NCI-H526 treated with DMSO at 0.1 percent for 48 hours (cell line): ENCODE results near the gene LRRC51.
A peak's percentile ranks its signal among the peaks of the same experiment; 100 is the strongest.

ENCODE experiments used
- DNase-seq: peaks from one replicate; lab custom pipeline; 2025; lab: John Stamatoyannopoulos, UW

The LRRC51 gene

DNA sequence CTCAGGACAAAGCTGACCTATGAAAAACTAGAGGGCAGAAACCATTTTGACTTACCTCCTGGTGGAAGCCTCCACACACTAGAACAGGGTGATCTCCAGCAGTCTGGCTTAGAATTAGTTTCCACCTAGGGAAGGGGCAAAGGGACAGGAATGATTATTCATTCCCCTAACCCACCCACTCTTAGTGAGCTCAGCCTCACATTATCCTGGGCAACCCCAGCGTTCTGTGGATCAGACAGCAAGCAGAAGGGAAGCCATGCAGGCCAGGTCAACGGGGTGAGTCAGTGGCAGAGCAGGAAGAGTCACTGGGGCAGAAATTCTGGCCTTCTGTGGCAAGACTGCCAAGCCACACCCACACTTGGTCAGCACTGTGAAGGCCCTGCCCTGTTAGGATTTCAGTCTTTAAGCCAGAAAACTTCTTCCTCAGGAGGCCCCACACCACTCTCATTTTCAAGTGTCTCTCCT is 10.8 kb upstream of the LRRC51 start:
- no peak for DNase-seq

- no peak for DNase-seq
Observed at GRCh38 chr11:72070491-72070890, 10.2 kb upstream of the LRRC51 start.

- no peak for DNase-seq
Observed at GRCh38 chr11:72072348-72072747, 8.3 kb upstream of the LRRC51 start.

- DNase-seq = no peak
Observed at GRCh38 chr11:72075109-72075508, 5.5 kb upstream of the LRRC51 start.

DNA sequence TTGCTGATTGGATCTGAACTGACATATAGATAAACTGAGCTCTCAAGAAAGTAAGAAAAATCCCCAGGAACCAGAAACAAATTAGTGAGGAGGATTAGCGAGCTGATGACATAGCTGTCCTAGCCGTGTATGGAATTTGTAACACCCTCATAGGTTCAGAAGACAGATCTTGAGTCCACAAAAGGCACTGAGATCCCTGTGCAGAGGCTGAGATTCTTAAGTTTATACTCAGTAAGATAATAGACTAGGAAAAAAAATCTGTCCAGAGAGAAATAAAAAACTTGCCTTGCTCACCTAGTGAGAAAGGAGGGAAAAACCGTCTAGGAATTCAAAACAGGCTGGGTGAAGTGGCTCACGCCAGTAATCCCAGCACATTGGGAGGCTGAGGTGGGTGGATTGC is 4.9 kb upstream of the LRRC51 start:
- no peak for DNase-seq

- DNase-seq = no peak
Observed at GRCh38 chr11:72078477-72078876, 2.2 kb upstream of the LRRC51 start.

GRCh38 chr11:72079819-72080325 is 778 bp upstream of the LRRC51 start:
- no peak for DNase-seq

DNA sequence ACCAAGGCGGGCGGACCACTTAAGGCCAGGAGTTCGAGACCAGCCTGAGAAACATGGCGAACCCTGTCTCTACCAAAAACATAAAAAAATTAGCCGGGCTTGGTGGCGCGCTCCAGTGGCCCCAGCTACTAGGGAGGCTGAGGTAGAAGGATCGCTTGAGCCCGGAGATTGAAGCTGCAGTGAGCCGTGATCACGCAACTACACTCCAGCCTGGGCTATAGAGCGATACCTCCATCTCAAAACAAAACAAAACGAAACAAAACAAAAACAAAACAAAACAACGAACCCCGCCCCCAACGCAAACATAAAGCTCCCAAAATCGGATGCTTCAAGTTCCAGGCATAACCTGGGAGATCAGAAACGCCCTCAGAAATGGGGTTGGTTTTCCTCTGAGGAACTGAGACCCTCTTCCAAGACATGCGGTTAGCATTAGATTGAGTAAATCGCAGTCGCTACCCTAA is 564 bp downstream of the LRRC51 start:
- DNase-seq = no peak

- peak; percentile 65 for DNase-seq
Observed at GRCh38 chr11:72081821-72082453, 1.3 kb downstream of the LRRC51 start.

- no peak for DNase-seq
Observed at GRCh38 chr11:72083414-72083813, 2.8 kb downstream of the LRRC51 start.

DNA sequence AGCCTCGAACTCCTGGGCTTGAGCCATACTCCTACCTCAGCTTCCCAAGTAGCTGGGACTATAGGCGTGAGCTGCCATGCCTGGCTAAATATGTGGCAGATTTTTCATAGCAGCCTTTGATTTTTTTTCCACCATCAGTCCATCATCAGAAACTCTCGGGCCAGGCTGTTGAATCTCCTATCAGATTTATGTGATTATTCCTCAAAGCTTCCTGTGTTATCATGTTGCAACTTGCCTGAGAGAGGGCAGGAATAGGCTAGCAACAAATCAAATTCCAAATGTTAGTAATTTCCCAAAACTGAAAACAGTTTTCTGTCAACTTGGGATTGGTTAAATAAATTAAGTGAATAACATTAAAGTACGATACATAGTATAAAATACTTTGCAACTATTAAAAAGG is 3.4 kb downstream of the LRRC51 start:
- no peak for DNase-seq

- no peak for DNase-seq
Observed at GRCh38 chr11:72084965-72085364, 4.3 kb downstream of the LRRC51 start.

GRCh38 chr11:72085621-72086351 is 5.1 kb downstream of the LRRC51 start:
- no peak for DNase-seq

DNA sequence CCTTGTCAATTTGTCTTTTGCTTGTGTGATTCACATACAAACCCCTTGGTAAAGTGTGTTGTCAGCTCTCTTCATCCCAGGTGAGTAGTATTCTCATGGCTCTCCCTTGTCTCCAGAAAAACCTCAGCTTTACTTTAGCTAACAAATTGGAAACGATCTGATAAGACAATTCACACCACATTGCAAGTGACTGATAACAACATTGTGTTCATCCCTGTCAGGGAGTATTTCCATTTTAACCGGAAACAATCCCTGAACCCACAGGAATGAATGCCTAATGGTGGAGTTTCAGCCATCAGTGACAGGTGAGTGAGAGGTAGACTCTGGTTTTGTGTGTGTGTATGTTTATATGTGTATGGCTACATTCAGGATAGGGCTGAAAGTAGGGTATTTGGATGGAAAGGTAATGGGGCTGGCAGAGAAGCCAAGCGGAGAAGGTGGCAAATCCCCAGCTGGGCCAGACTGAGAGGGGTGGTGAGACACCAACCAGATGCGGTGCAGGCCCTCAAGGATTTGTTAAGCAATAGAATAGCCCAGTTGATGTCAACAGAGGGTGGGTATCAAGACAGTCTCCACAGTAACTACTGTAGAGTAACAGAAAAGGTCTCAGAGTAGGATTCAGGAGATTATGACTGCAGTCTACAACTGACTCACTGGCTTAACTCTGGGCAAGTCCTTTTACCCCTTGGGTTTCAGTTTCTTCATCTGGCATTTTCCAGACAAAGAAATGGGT is 7.6 kb downstream of the LRRC51 start:
- no peak for DNase-seq

DNA sequence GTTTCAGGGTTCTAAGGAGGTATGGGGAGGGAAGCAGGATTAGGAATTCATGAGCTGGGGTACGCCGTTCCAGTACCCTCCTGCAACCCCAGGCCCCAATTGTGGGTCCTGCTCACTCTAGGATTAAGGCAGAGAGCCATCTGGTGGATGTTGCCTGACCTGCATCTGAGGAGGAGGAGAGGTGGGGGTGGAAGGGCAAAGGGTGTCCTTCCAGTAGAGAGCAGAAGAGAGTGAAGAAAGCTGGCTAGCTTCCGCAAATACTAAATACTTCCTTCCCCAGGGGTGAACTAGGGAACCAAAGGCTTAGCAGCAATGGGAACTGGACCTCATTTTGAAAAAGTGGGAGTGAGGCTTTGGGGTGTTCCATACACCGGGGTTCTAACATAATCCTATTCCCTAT is 10.6 kb downstream of the LRRC51 start:
- DNase-seq = no peak

GRCh38 chr11:72098741-72099140 is 18.1 kb downstream of the LRRC51 start:
- no peak for DNase-seq

- no peak for DNase-seq
Observed at GRCh38 chr11:72100009-72100408, 19.4 kb downstream of the LRRC51 start.

DNA sequence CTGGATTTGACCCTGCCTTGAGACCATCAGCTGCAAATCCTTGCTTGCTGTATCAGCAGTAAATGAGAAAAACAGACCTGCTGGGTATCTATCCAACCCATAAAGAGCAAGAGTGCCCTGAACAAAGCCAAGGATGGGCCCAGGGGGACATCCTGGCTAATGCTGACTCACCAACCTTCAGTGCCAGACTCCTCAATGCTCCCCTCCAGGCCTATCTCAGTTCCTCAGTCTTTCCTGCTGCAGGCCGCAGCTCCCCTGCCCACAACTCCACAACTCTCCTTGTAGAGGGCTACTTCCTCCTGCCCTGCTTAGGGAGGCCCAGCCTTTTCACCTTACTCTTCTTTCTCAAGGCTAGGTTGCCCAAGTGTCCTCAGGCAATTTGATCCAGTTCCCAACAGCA is 19.8 kb downstream of the LRRC51 start:
- DNase-seq = no peak

- no peak for DNase-seq
Observed at GRCh38 chr11:72102162-72102561, 21.5 kb downstream of the LRRC51 start.

DNA sequence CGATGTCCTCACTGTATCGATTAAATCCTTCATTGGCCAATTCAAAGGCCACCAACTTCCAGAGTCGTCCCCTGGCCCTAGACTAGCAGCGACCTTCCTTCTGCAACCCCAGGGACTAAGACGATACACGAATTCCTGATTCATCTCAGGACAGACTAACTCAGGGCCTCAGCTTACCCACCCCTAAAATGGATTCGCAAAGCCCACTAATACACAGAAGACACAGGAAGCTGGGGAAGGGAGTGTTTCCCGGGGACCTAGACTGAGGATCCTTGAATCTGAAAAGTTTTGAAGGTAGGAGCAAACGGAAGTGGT is 21.9 kb downstream of the LRRC51 start:
- no peak for DNase-seq

- peak; percentile 96 for DNase-seq
Observed at GRCh38 chr11:72102946-72103753, 22.5 kb downstream of the LRRC51 start, which contains the start of gene LAMTOR1. Gene LAMTOR1, minus strand, starts transcription at chr11:72103297. Its CDS starts 73 bp downstream, at chr11:72103224.

DNA sequence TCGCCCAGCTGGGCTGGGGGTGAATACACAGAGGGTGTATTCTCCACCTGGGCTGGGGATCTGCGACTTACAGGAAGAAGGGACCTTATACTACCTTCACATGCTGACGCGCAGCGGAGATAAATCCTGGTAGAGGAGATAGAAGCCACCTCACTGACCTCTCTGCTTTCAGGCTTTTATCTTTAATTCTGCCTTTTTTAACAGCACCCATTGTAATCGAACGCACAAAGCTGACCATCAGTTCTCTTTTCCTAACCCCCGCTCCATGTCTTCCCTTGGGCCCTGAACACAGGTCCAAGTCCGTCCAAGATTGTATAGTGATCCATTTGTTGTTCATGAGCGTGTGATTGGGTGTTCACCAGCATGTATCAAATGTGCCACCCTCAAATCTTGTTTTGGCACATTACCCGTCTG is 23.1 kb downstream of the LRRC51 start:
- no peak for DNase-seq
